Lung (tissue), 12 donors: ENCODE data around the gene CDK16. TPM values are rescaled to one million over a fixed set of nuclear protein-coding genes. Genes with fewer than 3 reads are reported as not detected.

ENCODE experiments used
- ATAC-seq: fragments of 200-7000 bp; cut with Tn5 transposase; one replicate; pipeline ENCODE4 v1.9.1; 2020; ENCODE audit warnings: moderate number of reproducible peaks; ENCODE audit not compliant: insufficient read depth, low FRiP score
- DNase-seq, 3 donors: peaks; one replicate each; pipeline ENCODE4 v3.0.0-alpha.2; 2013 to 2017
- H3K27ac ChIP-seq, 2 donors: one replicate each; pipeline ENCODE4 v1.5.1; 2013; ENCODE audit warnings: mild to moderate bottlenecking in 2 of 2, moderate library complexity in 2 of 2, control low read depth in 1 of 2, inconsistent platforms in 1 of 2, low read depth in 1 of 2, low read length in 1 of 2
- H3K27me3 ChIP-seq, 3 donors: one replicate each; pipeline ENCODE4 v1.5.1; 2013; ENCODE audit warnings: low read length in 2 of 3; ENCODE audit not compliant: control insufficient read depth in 3 of 3, insufficient read depth in 3 of 3
- H3K36me3 ChIP-seq, 4 donors: one replicate each; pipeline ENCODE4 v1.5.1; 2013; ENCODE audit warnings: low read length in 4 of 4, mild to moderate bottlenecking in 1 of 4, moderate library complexity in 1 of 4; ENCODE audit not compliant: control insufficient read depth in 4 of 4, insufficient read depth in 4 of 4
- H3K4me1 ChIP-seq, 5 donors: one replicate each; pipeline ENCODE4 v1.5.1; 2013; ENCODE audit warnings: low read length in 5 of 5, mild to moderate bottlenecking in 2 of 5, moderate library complexity in 1 of 5; ENCODE audit not compliant: control insufficient read depth in 5 of 5, insufficient read depth in 5 of 5
- H3K4me3 ChIP-seq: one replicate; pipeline ENCODE4 v1.5.1; 2013; ENCODE audit warnings: mild to moderate bottlenecking, control low read depth, moderate library complexity
- H3K9ac ChIP-seq, 2 donors: one replicate each; pipeline ENCODE4 v1.5.1; 2013; ENCODE audit warnings: low read length in 2 of 2, control low read depth in 1 of 2; ENCODE audit not compliant: insufficient read depth in 1 of 2
- H3K9me3 ChIP-seq, 4 donors: one replicate each; pipeline ENCODE4 v1.5.1; 2013; ENCODE audit warnings: low read length in 3 of 4, mild to moderate bottlenecking in 1 of 4, moderate library complexity in 1 of 4; ENCODE audit not compliant: control insufficient read depth in 4 of 4, insufficient read depth in 3 of 4
- WGBS, 2 donors: extraction: QIAGEN DNeasy Blood & Tissue Kit; methylation state at CpG; one replicate each; pipeline ENCODE4 v1.1.7; 2013; 5-methylcytosine and 5-hydroxymethylcytosine counted together
- polyA plus RNA-seq, 2 donors: library from polyadenylated mRNA; stranded (reverse); fragments of 200-250 nt; gene quantifications; one replicate each; pipeline ENCODE4 v1.2.1, GENCODE V29; 2013
- total RNA-seq, 2 donors: library from RNA; depleted of rRNA in 1 of 2; stranded (reverse); fragments of >200 nt in 1 of 2; gene quantifications; one replicate each; pipeline ENCODE4 v1.2.1, GENCODE V29; 2014 to 2021
- TF ChIP-seq, protein P1 (sequence below): IDR thresholded peaks from 2 replicates; pipeline ENCODE4 v1.5.1; 2012; ENCODE audit warnings: mild to moderate bottlenecking; ENCODE audit errors: control extremely low read depth, extremely low read depth
- donor health status: control.
- donor health status: control.
- donor health status: Bipolar disorder and iron deficiency.
- donor health status: healthy.
- donor health status: DM: yes; HTN: yes; CAD: no.

Gene CDK16
- total and polyA plus RNA-seq, 4 donors, result 50.1 to 93.5 (median 60.5) TPM

DNA sequence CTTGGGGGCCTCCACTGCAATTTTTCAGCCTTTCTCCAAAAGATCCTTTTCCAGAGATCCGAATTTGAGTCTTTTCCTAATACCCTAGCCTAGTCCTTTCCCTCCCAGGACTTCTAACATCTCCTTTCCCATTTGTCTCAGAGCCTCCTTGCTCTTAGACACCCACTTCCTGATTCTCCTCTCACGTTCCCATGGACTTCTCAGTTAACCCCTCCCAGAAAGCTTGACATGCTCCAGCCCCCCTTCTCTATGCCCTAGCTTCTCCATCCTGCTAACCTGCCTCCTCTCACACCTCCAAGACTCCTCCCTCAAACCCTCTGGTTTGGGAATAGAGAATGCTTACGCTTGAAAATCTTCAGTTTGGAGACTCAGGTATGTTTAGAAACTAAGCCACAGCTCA is 22.4 kb upstream of the CDK16 start:
- TF ChIP-seq, protein P1, sequence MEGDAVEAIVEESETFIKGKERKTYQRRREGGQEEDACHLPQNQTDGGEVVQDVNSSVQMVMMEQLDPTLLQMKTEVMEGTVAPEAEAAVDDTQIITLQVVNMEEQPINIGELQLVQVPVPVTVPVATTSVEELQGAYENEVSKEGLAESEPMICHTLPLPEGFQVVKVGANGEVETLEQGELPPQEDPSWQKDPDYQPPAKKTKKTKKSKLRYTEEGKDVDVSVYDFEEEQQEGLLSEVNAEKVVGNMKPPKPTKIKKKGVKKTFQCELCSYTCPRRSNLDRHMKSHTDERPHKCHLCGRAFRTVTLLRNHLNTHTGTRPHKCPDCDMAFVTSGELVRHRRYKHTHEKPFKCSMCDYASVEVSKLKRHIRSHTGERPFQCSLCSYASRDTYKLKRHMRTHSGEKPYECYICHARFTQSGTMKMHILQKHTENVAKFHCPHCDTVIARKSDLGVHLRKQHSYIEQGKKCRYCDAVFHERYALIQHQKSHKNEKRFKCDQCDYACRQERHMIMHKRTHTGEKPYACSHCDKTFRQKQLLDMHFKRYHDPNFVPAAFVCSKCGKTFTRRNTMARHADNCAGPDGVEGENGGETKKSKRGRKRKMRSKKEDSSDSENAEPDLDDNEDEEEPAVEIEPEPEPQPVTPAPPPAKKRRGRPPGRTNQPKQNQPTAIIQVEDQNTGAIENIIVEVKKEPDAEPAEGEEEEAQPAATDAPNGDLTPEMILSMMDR, result no peak
- Histone ChIP-seq H3K9me3 (peaks cover 0 to 3% (median 0%) of the 10 kb centered on the region in 4 donors), H3K27me3 (peaks cover 0 to 5% (median 5%) of the 10 kb centered on the region in 3 donors), H3K4me3 (no peak overlapping the region), H3K9ac (no peak overlapping the region), H3K27ac (no peak overlapping the region), H3K4me1 (peaks cover 6 to 37% (median 17%) of the 10 kb centered on the region in 5 donors), H3K36me3 (peaks cover 5 to 40% (median 26%) of the 10 kb centered on the region in 4 donors)
- DNase-seq, result no peak
- ATAC-seq, result no peak
- WGBS, 2 donors, result 51 to 59% methylated on average over 3 of the region's 3 CpGs

GRCh38 chrX:47197526-47197925 is 21.0 kb upstream of the CDK16 start:
- no peak overlapping the region for H3K9ac ChIP-seq
- ATAC-seq (no peak), DNase-seq (no peak)
- H3K27ac ChIP-seq, result no peak overlapping the region
- H3K4me1 ChIP-seq, result peaks cover 6 to 37% (median 17%) of the 10 kb centered on the region in 5 donors
- no peak overlapping the region for H3K4me3 ChIP-seq
- peaks cover 16 to 54% (median 40%) of the 10 kb centered on the region in 4 donors for H3K36me3 ChIP-seq
- WGBS, 2 donors, result 76 to 78% methylated on average over 7 of the region's 7 CpGs
- no peaks in the 10 kb centered on the region for H3K27me3 ChIP-seq
- TF ChIP-seq, protein P1, result no peak
- peaks cover 0 to 7% (median 0%) of the 10 kb centered on the region in 4 donors for H3K9me3 ChIP-seq

DNA sequence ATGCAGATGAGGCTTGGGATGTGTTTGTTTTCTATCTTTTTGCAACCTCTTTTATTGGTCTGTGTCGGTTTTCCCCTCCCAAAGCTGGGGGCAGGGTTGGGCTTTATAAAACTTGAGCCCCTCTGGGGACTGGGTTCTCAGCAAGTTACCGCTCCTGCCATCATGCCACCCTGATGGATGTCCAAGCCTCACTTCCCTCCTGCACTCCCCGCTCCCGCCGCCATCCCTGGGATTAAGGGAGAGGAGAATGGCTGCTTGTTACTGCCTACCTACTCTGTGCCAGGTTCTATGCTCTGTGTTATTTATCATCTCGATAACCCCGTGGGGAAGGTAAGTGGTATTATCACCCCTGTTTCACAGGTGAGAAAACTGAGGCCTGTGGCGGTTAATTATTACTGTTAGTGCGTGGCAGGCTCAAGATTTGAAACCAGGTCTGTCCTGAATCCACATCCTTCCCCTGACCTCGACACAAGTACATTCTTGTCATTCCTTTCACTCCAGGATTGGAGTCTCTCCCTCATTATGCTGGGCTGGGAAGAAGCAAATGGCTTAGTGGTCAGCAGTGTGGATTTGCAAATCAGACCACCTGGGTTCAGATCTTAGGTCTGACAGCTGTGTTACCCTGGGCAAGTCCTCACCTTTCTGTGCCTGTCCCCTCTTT is 20.3 kb upstream of the CDK16 start:
- H3K27ac ChIP-seq, result peak overlapping the region in 1 of 2 donors; percentile 8
- peaks cover 0 to 7% (median 0%) of the 10 kb centered on the region in 4 donors for H3K9me3 ChIP-seq
- 86 to 87% methylated on average over 10 of the region's 10 CpGs for WGBS, 2 donors
- H3K4me1 ChIP-seq, result peaks cover 5 to 34% (median 17%) of the 10 kb centered on the region in 5 donors
- H3K36me3 ChIP-seq, result peaks cover 16 to 60% (median 46%) of the 10 kb centered on the region in 4 donors
- ATAC-seq, result no peak
- no peaks in the 10 kb centered on the region for H3K27me3 ChIP-seq
- no peak overlapping the region for H3K9ac ChIP-seq
- TF ChIP-seq, protein P1, result no peak
- DNase-seq, result no peak
- no peak overlapping the region for H3K4me3 ChIP-seq
